ENCODE results near the gene ANKRD33B. TPM values are rescaled to one million over a fixed set of nuclear protein-coding genes. Genes with fewer than 3 reads are reported as not detected.

ANKRD33B gene
- total and polyA plus RNA-seq, 2 of the 13 experiments (the other 11 are each of a cell fraction or from before 2014, with no cell fraction given) = 0.02 TPM; not detected in 1

DNA sequence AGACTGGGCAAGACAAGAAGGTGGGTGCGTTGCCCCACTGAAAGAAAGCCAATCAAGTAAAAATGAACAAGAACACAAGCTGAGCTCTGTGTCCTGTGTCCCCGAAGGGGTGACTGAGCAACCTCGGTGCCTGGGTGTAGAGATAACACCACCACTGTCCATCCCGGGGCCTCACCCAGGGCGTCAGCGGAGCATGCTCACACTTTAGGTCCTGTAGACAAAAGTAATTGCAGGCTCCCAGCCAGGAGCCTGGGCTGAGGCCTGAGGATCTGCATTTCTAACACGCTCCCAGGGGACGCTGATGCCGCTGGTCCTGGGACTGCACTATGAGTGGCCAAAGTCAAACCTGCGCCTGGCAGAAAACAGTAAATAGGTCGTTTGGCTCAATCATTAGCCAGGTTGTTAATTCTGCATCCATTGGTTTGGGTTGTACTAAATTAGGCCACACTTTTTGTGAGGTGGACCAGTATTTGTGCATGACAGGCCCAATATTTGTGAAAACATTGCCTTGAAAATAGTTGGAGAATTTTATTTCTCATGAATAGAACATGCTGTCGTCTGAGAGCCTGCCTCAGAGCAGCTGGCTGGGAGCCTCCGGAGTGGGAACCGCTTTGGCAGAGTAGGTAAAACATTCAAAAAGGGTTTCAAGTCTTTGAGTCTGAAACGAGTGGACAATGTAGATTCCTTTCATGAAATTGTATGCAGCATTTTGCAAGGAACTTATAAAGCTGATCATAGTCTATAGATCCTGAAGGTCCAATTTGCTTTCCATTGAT lies 38.3 kb downstream of the ANKRD33B start (continued):
- TF ChIP-seq HNF1A (IDR thresholded peaks at IDR 0.05; ENCODE audit: low read depth) (no peak), HNF1A (CRISPR knock-in tag; IDR thresholded peaks at IDR 0.05; ENCODE audit: borderline replicate concordance) (no peak), HOXD1 (CRISPR knock-in tag; IDR thresholded peaks at IDR 0.05) (no peak), ZFAT (CRISPR knock-in tag; conservative IDR thresholded peaks at IDR 0.05) (no peak)

- Histone ChIP-seq H3K4me2 (ENCODE audit: low read depth, low read length) (no peak overlapping the region), H3K4me3 (replicated peaks in 1 of 3; ENCODE audit: insufficient read depth in 1 of 3, low read depth in 2 of 3, low read length in 3 of 3) (no peak overlapping the region), H3K27ac (ENCODE audit: extremely low read length, insufficient read depth, low read length) (no peak overlapping the region), H3K9me3 (ENCODE audit: low read length) (no peaks in the 10 kb centered on the region), H3K79me2 (ENCODE audit: insufficient read depth, low read length) (no peaks in the 10 kb centered on the region), H4K20me1 (ENCODE audit: insufficient read depth, low read length) (no peaks in the 10 kb centered on the region), H3K9ac (ENCODE audit: insufficient read depth, low read depth, low read length) (no peak overlapping the region), H3K36me3 (replicated peaks in 1 of 2; ENCODE audit: control insufficient read depth in 1 of 2, insufficient read depth in 2 of 2, low read length in 2 of 2) (no peaks in the 10 kb centered on the region), H3K27me3 (ENCODE audit: control insufficient read depth in 1 of 2, insufficient read depth in 2 of 2, low read length in 2 of 2) (no peaks in the 10 kb centered on the region), H2AFZ (ENCODE audit: low read length) (no peak overlapping the region), H3K4me1 (ENCODE audit: insufficient read depth, low read length) (peaks cover 15% of the 10 kb centered on the region)
- POLR2A ChIA-PET = no interaction called here
- in situ Hi-C loops (cut with HindIII; ENCODE audit: extremely low pct_ligation_motif_present, low pct_unique_long_range_greater_than_20kb) = no loop called here
- CTCF ChIA-PET (ENCODE audit: low intra/inter-chr PET ratio, low total read pairs) = no interaction called here
- TF ChIP-seq NCOR1 (IDR thresholded peaks at IDR 0.05; ENCODE audit: borderline replicate concordance, low read length) (no peak), TIGD3 (CRISPR knock-in tag; IDR thresholded peaks at IDR 0.05; ENCODE audit: borderline replicate concordance) (no peak), IKZF4 (CRISPR knock-in tag; IDR thresholded peaks at IDR 0.05; ENCODE audit: borderline replicate concordance, low read depth, not compliant biosample characterization) (no peak), GRHL1 (CRISPR knock-in tag; conservative IDR thresholded peaks at IDR 0.05) (no peak), ISL2 (CRISPR knock-in tag; IDR thresholded peaks at IDR 0.05) (no peak), KAT7 (CRISPR knock-in tag; IDR thresholded peaks at IDR 0.05; ENCODE audit: borderline replicate concordance) (no peak), ZNF432 (CRISPR knock-in tag; IDR thresholded peaks at IDR 0.05; ENCODE audit: borderline replicate concordance) (no peak), ATF7 (IDR thresholded peaks at IDR 0.05) (no peak), ATF7 (CRISPR knock-in tag; IDR thresholded peaks at IDR 0.05) (no peak), ZNF704 (CRISPR knock-in tag; IDR thresholded peaks at IDR 0.05; ENCODE audit: borderline replicate concordance) (no peak)
- DNase-seq (ENCODE audit: low spot score) (no peak), ATAC-seq (no peak), FAIRE-seq (no peak)
- intact Hi-C loops (cut with micrococcal nuclease; ENCODE audit: unreplicated experiment) = no loop called here
- WGBS (ENCODE audit: low lambda C conversion rate) = 24% methylated on average over 2 of the region's 6 CpGs
- no TSS peak for BruUV-seq (replicated peaks)
Observed at GRCh38 chr5:10604975-10605374, 41.1 kb downstream of the ANKRD33B start.
